Fibroblast of lung (primary cell): ENCODE data around the gene VTI1B. TPM values are rescaled to one million over a fixed set of nuclear protein-coding genes. Genes with fewer than 3 reads are reported as not detected.
"Not testable (repeated sequence)": the region's sequence is repeated elsewhere in the genome, so short reads cannot be mapped to it uniquely, and the experiment has no call there.

ENCODE experiments used
- DNase-seq, 2 donors: peaks; one replicate each; pipeline versions ENCODE4 v3.0.0 to v3.0.0-alpha.2; 2010; ENCODE audit warnings: low read depth in 2 of 2
- H2AFZ ChIP-seq: 2 replicates; pipeline ENCODE4 v1.5.1; 2012; ENCODE audit warnings: low read length, control low read depth, inconsistent platforms
- H3K27ac ChIP-seq: 2 replicates; pipeline ENCODE4 v1.5.1; 2011; ENCODE audit warnings: low read length, control low read depth; ENCODE audit not compliant: insufficient read depth
- H3K27me3 ChIP-seq: 2 replicates; pipeline ENCODE4 v1.5.1; 2011; ENCODE audit warnings: mild to moderate bottlenecking, low read length; ENCODE audit not compliant: control insufficient read depth, insufficient read depth
- H3K36me3 ChIP-seq: 2 replicates; pipeline ENCODE4 v1.5.1; 2011; ENCODE audit warnings: low read length; ENCODE audit not compliant: control insufficient read depth, insufficient read depth
- H3K4me1 ChIP-seq: 2 replicates; pipeline ENCODE4 v1.5.1; 2011; ENCODE audit warnings: low read length; ENCODE audit not compliant: control insufficient read depth, insufficient read depth; ENCODE audit errors: extremely low read depth
- H3K4me2 ChIP-seq: 2 replicates; pipeline ENCODE4 v1.5.1; 2011; ENCODE audit warnings: low read length, control low read depth; ENCODE audit not compliant: insufficient read depth; ENCODE audit errors: extremely low read depth
- H3K4me3 ChIP-seq, 4 experiments: fragments of 200-600 bp in 1 of 4; sonication (generic) in 1 of 4; replicated peaks in 1 of 4; 2 replicates each; pipeline ENCODE4 v1.5.1; 2011 to 2016; ENCODE audit warnings: low read length in 4 of 4, low read depth in 3 of 4, mild to moderate bottlenecking in 3 of 4, control low read depth in 2 of 4, inconsistent platforms in 1 of 4, mixed read lengths in 1 of 4; ENCODE audit not compliant: insufficient read depth in 1 of 4; ENCODE audit errors: control extremely low read depth in 1 of 4
- H3K79me2 ChIP-seq: 2 replicates; pipeline ENCODE4 v1.5.1; 2012; ENCODE audit warnings: mild to moderate bottlenecking, low read length, inconsistent platforms; ENCODE audit not compliant: control insufficient read depth, insufficient read depth
- H3K9ac ChIP-seq: 2 replicates; pipeline ENCODE4 v1.5.1; 2011; ENCODE audit warnings: mild to moderate bottlenecking, low read length, control low read depth; ENCODE audit not compliant: insufficient read depth
- H3K9me3 ChIP-seq: 2 replicates; pipeline ENCODE4 v1.5.1; 2012; ENCODE audit warnings: low read depth, low read length; ENCODE audit not compliant: control insufficient read depth, insufficient read depth
- H4K20me1 ChIP-seq: 2 replicates; pipeline ENCODE4 v1.5.1; 2011; ENCODE audit warnings: low read length; ENCODE audit not compliant: control insufficient read depth, insufficient read depth; ENCODE audit errors: extremely low read depth
- EZH2 ChIP-seq: IDR thresholded peaks from 2 replicates; pipeline ENCODE4 v1.5.1; 2012; ENCODE audit warnings: low read length, control low read depth, mild to moderate bottlenecking; ENCODE audit errors: missing control alignments
- polyA plus RNA-seq, 2 donors: library from polyadenylated mRNA; depleted of rRNA in 1 of 2; stranded (reverse) in 1 of 2; unstranded in 1 of 2; fragments of >200 nt; gene quantifications; 2 replicates each; pipeline ENCODE4 v1.2.1, GENCODE V29; 2011 to 2012; ENCODE audit warnings: missing spikeins in 1 of 2
- total RNA-seq: library from RNA; depleted of rRNA; stranded (reverse); fragments of >200 nt; gene quantifications from 2 replicates; pipeline ENCODE4 v1.2.1, GENCODE V29; 2014
- TF ChIP-seq, protein P1 (sequence below), 2 donors: IDR thresholded peaks in 1 of 2; conservative IDR thresholded peaks in 1 of 2; 1 replicate in 1 of 2; 2 replicates in 1 of 2; pipeline ENCODE4 v1.5.1; 2011 to 2012; ENCODE audit warnings: low read length in 2 of 2, control low read depth in 1 of 2, inconsistent platforms in 1 of 2, low read depth in 1 of 2, mild to moderate bottlenecking in 1 of 2

Gene VTI1B
- total and polyA plus RNA-seq, 2 donors (not counting 1 experiment from before 2014, with no cell fraction given) = 67.9 to 89.8 TPM

DNA sequence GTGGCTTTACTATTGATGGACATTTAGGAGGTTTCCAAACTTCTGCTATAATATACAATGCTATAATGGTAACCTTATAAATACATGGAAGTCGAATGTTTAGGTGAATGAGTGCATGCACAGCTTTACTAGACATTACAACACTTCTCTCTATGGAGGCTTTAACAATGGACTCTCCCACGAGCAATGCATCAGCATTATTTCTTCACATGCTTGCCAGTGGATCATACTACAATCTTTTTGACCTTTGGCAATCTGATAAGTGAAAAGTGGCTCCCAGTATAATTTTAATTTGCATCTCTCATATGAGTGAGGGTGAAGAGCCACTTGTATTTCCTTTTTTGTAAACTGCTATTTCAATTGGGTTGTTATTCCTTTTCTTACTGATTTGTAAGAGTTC, 45.4 kb upstream of the VTI1B start:
- Histone ChIP-seq H3K79me2 (no peaks in the 10 kb centered on the region), H2AFZ (no peak overlapping the region)

DNA sequence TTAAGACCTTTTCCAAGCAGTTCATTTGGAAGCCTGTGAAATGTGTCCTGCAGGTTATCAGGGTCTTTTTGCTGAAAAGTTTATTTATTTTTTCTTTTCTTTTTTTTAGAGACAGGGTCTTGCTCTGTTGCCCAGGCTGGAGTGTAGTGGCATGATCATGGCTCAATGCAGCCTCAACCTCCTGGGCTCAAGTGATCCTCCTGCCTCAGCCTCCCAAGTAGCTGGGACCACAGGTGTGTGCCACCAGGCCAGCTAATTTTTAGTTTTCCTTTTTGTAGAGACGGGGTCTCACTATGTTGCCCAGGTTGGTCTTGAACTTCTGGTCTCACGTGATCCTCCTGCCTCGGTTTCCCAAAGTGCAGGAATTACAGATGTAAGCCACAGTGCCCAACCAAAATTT, 45.0 kb upstream of the VTI1B start:
- not testable (repeated sequence) for H3K27ac ChIP-seq, DNase-seq, H3K4me2 ChIP-seq, H3K9ac ChIP-seq, H3K4me1 ChIP-seq, H4K20me1 ChIP-seq, H2AFZ ChIP-seq, H3K9me3 ChIP-seq, H3K36me3 ChIP-seq, H3K4me3 ChIP-seq, H3K79me2 ChIP-seq
- H3K27me3 ChIP-seq = peaks cover 18% of the 10 kb centered on the region

More for the DNA sequence above, 45.4 kb upstream of the VTI1B start:
- Histone ChIP-seq H4K20me1 (no peaks in the 10 kb centered on the region), H3K27me3 (peaks cover 16% of the 10 kb centered on the region), H3K9ac (no peak overlapping the region), H3K27ac (no peak overlapping the region), H3K4me1 (no peaks in the 10 kb centered on the region), H3K4me2 (no peak overlapping the region), H3K4me3 (no peak overlapping the region), H3K9me3 (no peaks in the 10 kb centered on the region), H3K36me3 (no peaks in the 10 kb centered on the region)
- no peak for TF ChIP-seq EZH2
- TF ChIP-seq, protein P1, sequence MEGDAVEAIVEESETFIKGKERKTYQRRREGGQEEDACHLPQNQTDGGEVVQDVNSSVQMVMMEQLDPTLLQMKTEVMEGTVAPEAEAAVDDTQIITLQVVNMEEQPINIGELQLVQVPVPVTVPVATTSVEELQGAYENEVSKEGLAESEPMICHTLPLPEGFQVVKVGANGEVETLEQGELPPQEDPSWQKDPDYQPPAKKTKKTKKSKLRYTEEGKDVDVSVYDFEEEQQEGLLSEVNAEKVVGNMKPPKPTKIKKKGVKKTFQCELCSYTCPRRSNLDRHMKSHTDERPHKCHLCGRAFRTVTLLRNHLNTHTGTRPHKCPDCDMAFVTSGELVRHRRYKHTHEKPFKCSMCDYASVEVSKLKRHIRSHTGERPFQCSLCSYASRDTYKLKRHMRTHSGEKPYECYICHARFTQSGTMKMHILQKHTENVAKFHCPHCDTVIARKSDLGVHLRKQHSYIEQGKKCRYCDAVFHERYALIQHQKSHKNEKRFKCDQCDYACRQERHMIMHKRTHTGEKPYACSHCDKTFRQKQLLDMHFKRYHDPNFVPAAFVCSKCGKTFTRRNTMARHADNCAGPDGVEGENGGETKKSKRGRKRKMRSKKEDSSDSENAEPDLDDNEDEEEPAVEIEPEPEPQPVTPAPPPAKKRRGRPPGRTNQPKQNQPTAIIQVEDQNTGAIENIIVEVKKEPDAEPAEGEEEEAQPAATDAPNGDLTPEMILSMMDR (conservative IDR thresholded peaks at IDR 0.05 in 1 of 2, IDR thresholded peaks at IDR 0.05 in 1 of 2; ENCODE audit: low read depth in 1 of 2, low read length in 2 of 2) = no peak
- no peak for DNase-seq

DNA sequence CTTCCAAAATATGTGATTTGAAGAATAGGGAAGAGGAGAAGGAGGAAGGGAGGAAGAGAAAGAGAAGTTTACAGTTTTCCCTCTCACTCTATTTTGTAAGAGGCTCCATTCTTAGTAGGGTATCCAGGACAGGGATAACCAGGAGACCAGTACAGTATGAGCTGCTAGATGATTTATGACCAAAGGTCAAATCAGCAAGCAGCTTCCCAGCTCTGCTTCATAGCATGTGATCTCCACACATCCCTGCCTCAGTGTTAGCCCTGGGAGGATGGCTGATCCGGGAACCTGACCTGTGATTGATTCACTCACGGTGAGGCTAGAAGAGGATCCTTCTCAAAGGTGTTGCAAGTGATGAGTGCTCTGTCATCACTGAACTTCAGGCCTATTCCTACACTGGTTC, 43.8 kb upstream of the VTI1B start:
- H3K27ac ChIP-seq = no peak overlapping the region
- H3K4me2 ChIP-seq = no peak overlapping the region
- no peak overlapping the region for H3K4me3 ChIP-seq
- no peaks in the 10 kb centered on the region for H4K20me1 ChIP-seq
- TF ChIP-seq EZH2 = no peak
- TF ChIP-seq, protein P1 (conservative IDR thresholded peaks at IDR 0.05 in 1 of 2, IDR thresholded peaks at IDR 0.05 in 1 of 2; ENCODE audit: low read depth in 1 of 2, low read length in 2 of 2) = no peak
- H3K9ac ChIP-seq = no peak overlapping the region
- DNase-seq = no peak
- no peak overlapping the region for H2AFZ ChIP-seq
- no peaks in the 10 kb centered on the region for H3K36me3 ChIP-seq
- no peaks in the 10 kb centered on the region for H3K9me3 ChIP-seq
- no peaks in the 10 kb centered on the region for H3K79me2 ChIP-seq
- H3K4me1 ChIP-seq = no peaks in the 10 kb centered on the region
- peaks cover 13% of the 10 kb centered on the region for H3K27me3 ChIP-seq
